HCT116 (cell line): Measurements from ENCODE around the gene ANHX. TPM values are rescaled to one million over a fixed set of nuclear protein-coding genes. Genes with fewer than 3 reads are reported as not detected.

Source experiments
- ATAC-seq: fragments of 200-7000 bp; cut with Tn5 transposase; 2 replicates; pipeline ENCODE4 v1.9.1; 2020; ENCODE audit warnings: mild to moderate bottlenecking, moderate library complexity
- BruUV-seq: library from RNA; stranded (reverse); fragments of 400-500 nt; replicated peaks from 2 replicates; lab custom pipeline; 2021; lab: Mats Ljungman, UMichigan
- CTCF ChIA-PET: fragments of 300-600 bp; sonication (Branson Sonifier 250); formaldehyde crosslinking; loops from one replicate; lab custom pipeline; 2021; ENCODE audit warnings: antibody characterized with exemption; lab: Charles Lee
- POLR2A ChIA-PET: fragments of 300-600, 350-600 bp; sonication (Branson Sonifier 250); formaldehyde crosslinking; loops from one replicate; lab custom pipeline; 2021; ENCODE audit warnings: antibody characterized with exemption; lab: Charles Lee
- RAD21 ChIA-PET, 2 experiments: fragments of 300-600 bp; sonication (Branson Sonifier 250); formaldehyde crosslinking; loops; one replicate each; lab custom pipeline; 2023; ENCODE audit warnings: low total read pairs in 2 of 2; ENCODE audit not compliant: uncharacterized antibody in 2 of 2, unreplicated experiment in 2 of 2, low non-redundant PET in 1 of 2; lab: Charles Lee
- DNase-seq: peaks from one replicate; pipeline ENCODE4 v3.0.0-alpha.2; 2010; ENCODE audit warnings: low read depth, low spot score
- H2AFZ ChIP-seq: fragments of 200-600 bp; shearing (Covaris generic), sonication (generic); 2 replicates; pipeline ENCODE4 v1.6.1; 2017; ENCODE audit warnings: low read depth, mixed run types, mixed read lengths, antibody characterized with exemption, low read length; ENCODE audit not compliant: poor library complexity, severe bottlenecking
- H3K27ac ChIP-seq: 2 replicates; pipeline ENCODE4 v1.5.1; 2012; ENCODE audit warnings: low read depth, low read length
- H3K27me3 ChIP-seq: fragments of 200-600 bp; sonication (generic); 2 replicates; pipeline ENCODE4 v1.6.1; 2016; ENCODE audit warnings: mixed run types, low read length, mixed read lengths; ENCODE audit not compliant: insufficient read depth
- H3K36me3 ChIP-seq, 2 experiments: fragments of 200-500 bp in 1 of 2; fragments of 200-600 bp in 1 of 2; sonication (Bioruptor generic) in 1 of 2; sonication (generic) in 1 of 2; 2 replicates each; pipeline versions ENCODE4 v1.5.1 to v1.6.1; 2014 to 2016; ENCODE audit warnings: low read length in 2 of 2, inconsistent platforms in 1 of 2, mixed read lengths in 1 of 2, mixed run types in 1 of 2; ENCODE audit not compliant: insufficient read depth in 2 of 2, control insufficient read depth in 1 of 2
- H3K4me1 ChIP-seq, 2 experiments: fragments of 200-600 bp in 1 of 2; sonication (generic) in 1 of 2; 2 replicates each; pipeline versions ENCODE4 v1.5.1 to v1.6.1; 2012 to 2017; ENCODE audit warnings: low read length in 2 of 2, inconsistent platforms in 1 of 2, mild to moderate bottlenecking in 1 of 2, mixed read lengths in 1 of 2, mixed run types in 1 of 2, moderate library complexity in 1 of 2; ENCODE audit not compliant: insufficient read depth in 2 of 2, control insufficient read depth in 1 of 2
- H3K4me2 ChIP-seq: fragments of 200-600 bp; sonication (generic); 2 replicates; pipeline ENCODE4 v1.6.1; 2017; ENCODE audit warnings: mixed run types, low read length, mixed read lengths
- H3K4me3 ChIP-seq, 2 experiments: fragments of 200-600 bp in 1 of 2; sonication (generic) in 1 of 2; replicated peaks in 1 of 2; 2 replicates each; pipeline ENCODE4 v1.5.1; 2011 to 2016; ENCODE audit warnings: low read length in 2 of 2, control low read depth in 1 of 2, low read depth in 1 of 2, mild to moderate bottlenecking in 1 of 2, mixed read lengths in 1 of 2, mixed run types in 1 of 2
- H3K79me2 ChIP-seq: fragments of 200-600 bp; sonication (generic); 2 replicates; pipeline ENCODE4 v1.6.1; 2017; ENCODE audit warnings: mild to moderate bottlenecking, mixed run types, low read length, moderate library complexity, mixed read lengths; ENCODE audit not compliant: insufficient read depth
- H3K9ac ChIP-seq: fragments of 200-600 bp; sonication (generic); 2 replicates; pipeline ENCODE4 v1.6.1; 2016; ENCODE audit warnings: low read length, mixed read lengths
- H3K9me2 ChIP-seq: fragments of 200-600 bp; sonication (generic), shearing (Covaris generic); 2 replicates; pipeline ENCODE4 v1.6.1; 2017; ENCODE audit warnings: mixed run types, mild to moderate bottlenecking, moderate library complexity; ENCODE audit not compliant: insufficient read depth
- H3K9me3 ChIP-seq, 2 experiments: fragments of 200-500 bp in 1 of 2; fragments of 200-600 bp in 1 of 2; sonication (Bioruptor generic) in 1 of 2; sonication (generic) in 1 of 2; 2 replicates each; pipeline ENCODE4 v1.6.1; 2014 to 2017; ENCODE audit warnings: low read length in 2 of 2, mixed read lengths in 2 of 2, inconsistent platforms in 1 of 2, low read depth in 1 of 2, mild to moderate bottlenecking in 1 of 2, mixed run types in 1 of 2, moderate library complexity in 1 of 2; ENCODE audit not compliant: control insufficient read depth in 1 of 2, insufficient read depth in 1 of 2
- H4K20me1 ChIP-seq: fragments of 200-600 bp; sonication (generic), shearing (Covaris generic); 2 replicates; pipeline ENCODE4 v1.6.1; 2017; ENCODE audit warnings: mixed run types, mild to moderate bottlenecking, moderate library complexity; ENCODE audit not compliant: insufficient read depth
- CBX3 ChIP-seq: IDR thresholded peaks from 2 replicates; pipeline ENCODE4 v1.6.1; 2012; ENCODE audit warnings: low read depth
- CEBPB ChIP-seq: IDR thresholded peaks from 2 replicates; pipeline ENCODE4 v1.6.1; 2012; ENCODE audit warnings: low read depth
- EGR1 ChIP-seq: IDR thresholded peaks from 2 replicates; pipeline ENCODE4 v1.6.1; 2012; ENCODE audit warnings: low read depth
- EZH2phosphoT487 ChIP-seq: fragments of 200-600 bp; IDR thresholded peaks from 2 replicates; pipeline ENCODE4 v1.6.1; 2018; ENCODE audit warnings: antibody characterized with exemption, borderline replicate concordance
- FOSL1 ChIP-seq: IDR thresholded peaks from 2 replicates; pipeline ENCODE4 v1.6.1; 2012; ENCODE audit warnings: low read depth
- JUND ChIP-seq: IDR thresholded peaks from 2 replicates; pipeline ENCODE4 v1.6.1; 2012
- POLR2A ChIP-seq: IDR thresholded peaks from 2 replicates; pipeline ENCODE4 v1.7.0; 2011; ENCODE audit warnings: borderline replicate concordance; ENCODE audit not compliant: insufficient read depth, insufficient read length; ENCODE audit errors: extremely low read depth
- POLR2AphosphoS5 ChIP-seq: IDR thresholded peaks from 2 replicates; pipeline ENCODE4 v1.6.1; 2011; ENCODE audit warnings: mild to moderate bottlenecking, low read depth, low read length, moderate library complexity
- RAD21 ChIP-seq: IDR thresholded peaks from 2 replicates; pipeline ENCODE4 v1.6.1; 2012; ENCODE audit warnings: low read depth, mild to moderate bottlenecking
- SRF ChIP-seq: IDR thresholded peaks from 2 replicates; pipeline ENCODE4 v1.6.1; 2012; ENCODE audit warnings: low read depth
- TCF7L2 ChIP-seq: IDR thresholded peaks from 2 replicates; pipeline ENCODE4 v1.7.0; 2011; ENCODE audit warnings: borderline replicate concordance, inconsistent platforms; ENCODE audit not compliant: insufficient read depth, insufficient read length; ENCODE audit errors: extremely low read depth
- YY1 ChIP-seq: IDR thresholded peaks from 2 replicates; pipeline ENCODE4 v1.6.1; 2011; ENCODE audit warnings: low read length, low read depth, moderate library complexity, mild to moderate bottlenecking; ENCODE audit not compliant: insufficient replicate concordance; ENCODE audit errors: extremely low read depth
- ZFX ChIP-seq: fragments of 450-650 bp; IDR thresholded peaks from 2 replicates; pipeline ENCODE4 v1.6.1; 2017
- intact Hi-C: fragments of 100-400 bp; cut with micrococcal nuclease; formaldehyde crosslinking; loops from 2 replicates; pipeline ENCODE4 v1.10.0; 2022
- total RNA-seq: library from RNA; stranded (reverse); gene quantifications from one replicate; pipeline ENCODE4 v1.2.1, GENCODE V29; 2021; ENCODE audit not compliant: unreplicated experiment
- TF ChIP-seq, protein P1 (sequence below): IDR thresholded peaks from 2 replicates; pipeline ENCODE4 v1.6.1; 2011; ENCODE audit warnings: mild to moderate bottlenecking, low read length, moderate library complexity; ENCODE audit not compliant: insufficient replicate concordance; ENCODE audit errors: extremely low read depth
- TF ChIP-seq, protein P2 (sequence below), 3 experiments: fragments of 200-600 bp in 1 of 3; sonication (generic) in 1 of 3; IDR thresholded peaks in 2 of 3; conservative IDR thresholded peaks in 1 of 3; 2 replicates each; pipeline ENCODE4 v1.5.1; 2012 to 2017; ENCODE audit warnings: low read depth in 2 of 3, low read length in 2 of 3, antibody characterized with exemption in 1 of 3, borderline replicate concordance in 1 of 3, control low read depth in 1 of 3, mild to moderate bottlenecking in 1 of 3, mixed read lengths in 1 of 3, mixed run types in 1 of 3, moderate library complexity in 1 of 3; ENCODE audit not compliant: insufficient read depth in 1 of 3
- TF ChIP-seq, protein P3 (sequence below): IDR thresholded peaks from 2 replicates; pipeline ENCODE4 v1.6.1; 2012; ENCODE audit warnings: low read depth
- TF ChIP-seq, protein P4 (sequence below): IDR thresholded peaks from 2 replicates; pipeline ENCODE4 v1.6.1; 2012

Gene ANHX
- total RNA-seq, 1 experiment from 2014 or later = not detected

DNA sequence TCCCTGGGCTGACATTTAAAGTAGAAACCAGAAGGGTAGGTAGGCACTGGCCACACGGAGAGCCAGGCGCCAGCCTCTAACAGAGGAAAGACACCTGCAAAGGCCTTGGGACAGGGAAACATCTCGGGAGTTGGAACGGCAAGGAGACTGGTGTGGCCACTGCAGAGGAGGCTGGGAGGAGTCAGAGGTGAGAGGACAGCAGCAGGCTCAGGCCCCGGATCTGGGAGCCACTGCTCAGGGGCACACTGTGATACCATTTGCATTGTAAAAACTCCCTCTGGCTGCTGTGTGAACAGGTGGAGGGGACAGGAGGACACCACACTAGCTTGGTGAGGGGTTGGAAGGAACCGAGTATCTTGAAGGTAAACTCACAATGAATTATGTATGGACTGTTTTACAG lies 2.7 kb downstream of the ANHX start (continued):
- no peak for TF ChIP-seq POLR2A
- TF ChIP-seq CBX3 = no peak
- TF ChIP-seq SRF = no peak
- TF ChIP-seq, protein P1, sequence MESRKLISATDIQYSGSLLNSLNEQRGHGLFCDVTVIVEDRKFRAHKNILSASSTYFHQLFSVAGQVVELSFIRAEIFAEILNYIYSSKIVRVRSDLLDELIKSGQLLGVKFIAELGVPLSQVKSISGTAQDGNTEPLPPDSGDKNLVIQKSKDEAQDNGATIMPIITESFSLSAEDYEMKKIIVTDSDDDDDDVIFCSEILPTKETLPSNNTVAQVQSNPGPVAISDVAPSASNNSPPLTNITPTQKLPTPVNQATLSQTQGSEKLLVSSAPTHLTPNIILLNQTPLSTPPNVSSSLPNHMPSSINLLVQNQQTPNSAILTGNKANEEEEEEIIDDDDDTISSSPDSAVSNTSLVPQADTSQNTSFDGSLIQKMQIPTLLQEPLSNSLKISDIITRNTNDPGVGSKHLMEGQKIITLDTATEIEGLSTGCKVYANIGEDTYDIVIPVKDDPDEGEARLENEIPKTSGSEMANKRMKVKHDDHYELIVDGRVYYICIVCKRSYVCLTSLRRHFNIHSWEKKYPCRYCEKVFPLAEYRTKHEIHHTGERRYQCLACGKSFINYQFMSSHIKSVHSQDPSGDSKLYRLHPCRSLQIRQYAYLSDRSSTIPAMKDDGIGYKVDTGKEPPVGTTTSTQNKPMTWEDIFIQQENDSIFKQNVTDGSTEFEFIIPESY = no peak
- TF ChIP-seq JUND = no peak
- TF ChIP-seq, all 23 proteins: peak for 0

DNA sequence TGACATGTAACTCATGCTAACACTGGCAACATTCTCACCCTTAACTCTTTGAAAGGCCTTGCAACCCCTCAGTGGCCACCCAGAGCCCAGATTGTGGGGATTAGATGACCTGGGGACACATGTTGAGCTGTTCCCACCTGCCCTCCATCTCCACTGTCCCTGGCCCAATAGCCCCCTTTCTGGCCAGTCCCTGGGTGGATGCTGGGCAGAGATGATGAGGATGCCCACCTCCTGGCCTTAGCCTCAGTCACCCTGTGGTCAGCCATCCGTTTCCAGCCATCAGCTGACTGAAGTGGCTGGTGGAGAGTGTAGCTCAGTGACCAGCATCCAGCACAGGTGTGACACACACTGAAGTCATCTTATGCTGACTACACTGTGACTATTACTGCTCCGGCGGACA lies 4.7 kb downstream of the ANHX start:
- BruUV-seq = no TSS peak
- no peak overlapping the region for H3K4me3 ChIP-seq
- ChIA-PET POLR2A (no interaction called here), RAD21 (no interaction called here), CTCF (no interaction called here)
- no peaks in the 10 kb centered on the region for H3K9me2 ChIP-seq
- TF ChIP-seq JUND = no peak
- TF ChIP-seq FOSL1 = no peak
- no peak for TF ChIP-seq POLR2AphosphoS5
- no peak for TF ChIP-seq YY1
- TF ChIP-seq EZH2phosphoT487 = no peak
- TF ChIP-seq, protein P2, sequence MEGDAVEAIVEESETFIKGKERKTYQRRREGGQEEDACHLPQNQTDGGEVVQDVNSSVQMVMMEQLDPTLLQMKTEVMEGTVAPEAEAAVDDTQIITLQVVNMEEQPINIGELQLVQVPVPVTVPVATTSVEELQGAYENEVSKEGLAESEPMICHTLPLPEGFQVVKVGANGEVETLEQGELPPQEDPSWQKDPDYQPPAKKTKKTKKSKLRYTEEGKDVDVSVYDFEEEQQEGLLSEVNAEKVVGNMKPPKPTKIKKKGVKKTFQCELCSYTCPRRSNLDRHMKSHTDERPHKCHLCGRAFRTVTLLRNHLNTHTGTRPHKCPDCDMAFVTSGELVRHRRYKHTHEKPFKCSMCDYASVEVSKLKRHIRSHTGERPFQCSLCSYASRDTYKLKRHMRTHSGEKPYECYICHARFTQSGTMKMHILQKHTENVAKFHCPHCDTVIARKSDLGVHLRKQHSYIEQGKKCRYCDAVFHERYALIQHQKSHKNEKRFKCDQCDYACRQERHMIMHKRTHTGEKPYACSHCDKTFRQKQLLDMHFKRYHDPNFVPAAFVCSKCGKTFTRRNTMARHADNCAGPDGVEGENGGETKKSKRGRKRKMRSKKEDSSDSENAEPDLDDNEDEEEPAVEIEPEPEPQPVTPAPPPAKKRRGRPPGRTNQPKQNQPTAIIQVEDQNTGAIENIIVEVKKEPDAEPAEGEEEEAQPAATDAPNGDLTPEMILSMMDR (IDR thresholded peaks at IDR 0.05 in 2 of 3, conservative IDR thresholded peaks at IDR 0.05 in 1 of 3; ENCODE audit: borderline replicate concordance in 1 of 3, insufficient read depth in 1 of 3, low read depth in 2 of 3, low read length in 2 of 3) = no peak
- TF ChIP-seq, protein P3, sequence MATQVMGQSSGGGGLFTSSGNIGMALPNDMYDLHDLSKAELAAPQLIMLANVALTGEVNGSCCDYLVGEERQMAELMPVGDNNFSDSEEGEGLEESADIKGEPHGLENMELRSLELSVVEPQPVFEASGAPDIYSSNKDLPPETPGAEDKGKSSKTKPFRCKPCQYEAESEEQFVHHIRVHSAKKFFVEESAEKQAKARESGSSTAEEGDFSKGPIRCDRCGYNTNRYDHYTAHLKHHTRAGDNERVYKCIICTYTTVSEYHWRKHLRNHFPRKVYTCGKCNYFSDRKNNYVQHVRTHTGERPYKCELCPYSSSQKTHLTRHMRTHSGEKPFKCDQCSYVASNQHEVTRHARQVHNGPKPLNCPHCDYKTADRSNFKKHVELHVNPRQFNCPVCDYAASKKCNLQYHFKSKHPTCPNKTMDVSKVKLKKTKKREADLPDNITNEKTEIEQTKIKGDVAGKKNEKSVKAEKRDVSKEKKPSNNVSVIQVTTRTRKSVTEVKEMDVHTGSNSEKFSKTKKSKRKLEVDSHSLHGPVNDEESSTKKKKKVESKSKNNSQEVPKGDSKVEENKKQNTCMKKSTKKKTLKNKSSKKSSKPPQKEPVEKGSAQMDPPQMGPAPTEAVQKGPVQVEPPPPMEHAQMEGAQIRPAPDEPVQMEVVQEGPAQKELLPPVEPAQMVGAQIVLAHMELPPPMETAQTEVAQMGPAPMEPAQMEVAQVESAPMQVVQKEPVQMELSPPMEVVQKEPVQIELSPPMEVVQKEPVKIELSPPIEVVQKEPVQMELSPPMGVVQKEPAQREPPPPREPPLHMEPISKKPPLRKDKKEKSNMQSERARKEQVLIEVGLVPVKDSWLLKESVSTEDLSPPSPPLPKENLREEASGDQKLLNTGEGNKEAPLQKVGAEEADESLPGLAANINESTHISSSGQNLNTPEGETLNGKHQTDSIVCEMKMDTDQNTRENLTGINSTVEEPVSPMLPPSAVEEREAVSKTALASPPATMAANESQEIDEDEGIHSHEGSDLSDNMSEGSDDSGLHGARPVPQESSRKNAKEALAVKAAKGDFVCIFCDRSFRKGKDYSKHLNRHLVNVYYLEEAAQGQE = no peak
- TF ChIP-seq TCF7L2 = no peak
- TF ChIP-seq, protein P4, sequence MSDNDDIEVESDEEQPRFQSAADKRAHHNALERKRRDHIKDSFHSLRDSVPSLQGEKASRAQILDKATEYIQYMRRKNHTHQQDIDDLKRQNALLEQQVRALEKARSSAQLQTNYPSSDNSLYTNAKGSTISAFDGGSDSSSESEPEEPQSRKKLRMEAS = no peak
- TF ChIP-seq EGR1 = no peak
- no peak for TF ChIP-seq RAD21
- TF ChIP-seq CEBPB = no peak
- TF ChIP-seq SRF = no peak
- no peak for TF ChIP-seq POLR2A
- TF ChIP-seq CBX3 = no peak
- no peak for TF ChIP-seq ZFX
- H3K4me1 ChIP-seq = no peaks in the 10 kb centered on the region
- H3K36me3 ChIP-seq = no peaks in the 10 kb centered on the region
- no peaks in the 10 kb centered on the region for H3K27me3 ChIP-seq
- DNase-seq (no peak), ATAC-seq (no peak)
- intact Hi-C loops = no loop called here
- no peak overlapping the region for H3K27ac ChIP-seq
- H3K9me3 ChIP-seq = peaks cover 4 to 9% of the 10 kb centered on the region in 2 experiments; a peak in 2 of 4 replicates
- no peaks in the 10 kb centered on the region for H4K20me1 ChIP-seq
- H3K79me2 ChIP-seq = no peaks in the 10 kb centered on the region
- no peak overlapping the region for H2AFZ ChIP-seq
- no peak overlapping the region for H3K9ac ChIP-seq
- H3K4me2 ChIP-seq = no peak overlapping the region
